Uterus (tissue), 4 donors: ENCODE results near the gene UBE2Z. TPM values are rescaled to one million over a fixed set of nuclear protein-coding genes. Genes with fewer than 3 reads are reported as not detected.
"Not testable (repeated sequence)": the region's sequence is repeated elsewhere in the genome, so short reads cannot be mapped to it uniquely, and the experiment has no call there.

ENCODE experiments used
- DNase-seq, 2 donors: peaks; one replicate each; pipeline ENCODE4 v3.0.0-alpha.2; 2019 to 2020
- H3K27ac ChIP-seq, 2 donors: fragments of 200-600 bp; sonication (generic); 1 replicate in 1 of 2; 2 replicates in 1 of 2; pipeline ENCODE4 v1.5.1; 2016 to 2018
- H3K27me3 ChIP-seq, 2 donors: fragments of 200-600 bp; sonication (generic); one replicate each; pipeline ENCODE4 v1.5.1; 2018 to 2019; ENCODE audit warnings: control low read depth in 1 of 2
- H3K36me3 ChIP-seq, 2 donors: fragments of 200-600 bp; sonication (generic); one replicate each; pipeline ENCODE4 v1.5.1; 2019; ENCODE audit warnings: control low read depth in 1 of 2
- H3K4me1 ChIP-seq, 2 donors: fragments of 200-600 bp; sonication (generic); one replicate each; pipeline ENCODE4 v1.5.1; 2018 to 2019; ENCODE audit warnings: control low read depth in 1 of 2
- H3K4me3 ChIP-seq, 2 donors: fragments of 200-600 bp; sonication (generic); 1 replicate in 1 of 2; 2 replicates in 1 of 2; pipeline ENCODE4 v1.5.1; 2018 to 2019; ENCODE audit warnings: mild to moderate bottlenecking in 1 of 2
- H3K9me3 ChIP-seq, 2 donors: fragments of 200-600 bp; sonication (generic); one replicate each; pipeline ENCODE4 v1.5.1; 2019; ENCODE audit warnings: control low read depth in 1 of 2
- CTCF ChIP-seq, 4 experiments: fragments of 200-600 bp in 2 of 4; fragments of 450-650 bp in 2 of 4; sonication (generic) in 2 of 4; IDR thresholded peaks; one replicate each; pipeline ENCODE4 v1.5.1; 2016 to 2019; ENCODE audit warnings: antibody characterized with exemption in 4 of 4, mild to moderate bottlenecking in 2 of 4, moderate library complexity in 1 of 4
- POLR2A ChIP-seq, 2 donors: fragments of 450-650 bp; IDR thresholded peaks; one replicate each; pipeline ENCODE4 v1.6.1; 2016; ENCODE audit warnings: antibody characterized with exemption in 2 of 2, mild to moderate bottlenecking in 1 of 2, moderate library complexity in 1 of 2
- intact Hi-C: fragments of 100-400 bp; cut with DNase I; formaldehyde crosslinking; loops from one replicate; pipeline ENCODE4 v1.15.1; 2023; ENCODE audit warnings: low total_unique reads
- total RNA-seq, 4 donors: library from RNA; depleted of rRNA in 3 of 4; stranded (reverse); fragments of >200 nt in 3 of 4; gene quantifications; one replicate each; pipeline versions ENCODE4 v1.1.0 to v1.2.4, GENCODE V29; 2014 to 2023
- donor health status: DM: yes; HTN: yes; CAD: no.

The UBE2Z gene
- total RNA-seq, 4 donors from 2014 or later = 25.0 to 77.9 (median 59.4) TPM

GRCh38 chr17:48933035-48933434 is 24.8 kb downstream of the UBE2Z start:
- no peaks in the 10 kb centered on the region for H3K36me3 ChIP-seq
- DNase-seq = no peak
- intact Hi-C loops = no loop called here

GRCh38 chr17:48944515-48945260 is 36.5 kb downstream of the UBE2Z start, which contains the start of gene SNF8:
Gene SNF8, minus strand, starts transcription at chr17:48944842. Its CDS starts 108 bp downstream, at chr17:48944734.
- DNase-seq = peak; percentile 84 to 89
- Histone ChIP-seq H3K27ac (peak within 1 kb of the TSS; percentile 80 to 87), H3K36me3 (no peaks in the 10 kb centered on the region), H3K27me3 (no peaks in the 10 kb centered on the region), H3K4me1 (peaks cover 0 to 3% of the 10 kb centered on the region in 2 donors), H3K4me3 (peak within 1 kb of the TSS; percentile 84 to 96), H3K9me3 (no peaks in the 10 kb centered on the region)
- TF ChIP-seq POLR2A (IDR thresholded peaks at IDR 0.05) = peak; percentile 54 to 74
- peak in 1 of 4 experiments; percentile 29 for TF ChIP-seq CTCF (IDR thresholded peaks at IDR 0.05)
- intact Hi-C loops = no loop called here

More at GRCh38 chr17:48933035-48933434, 24.8 kb downstream of the UBE2Z start:
- TF ChIP-seq POLR2A (IDR thresholded peaks at IDR 0.05) (no peak), CTCF (IDR thresholded peaks at IDR 0.05) (no peak)
- H3K27ac ChIP-seq = no peak overlapping the region
- no peaks in the 10 kb centered on the region for H3K4me1 ChIP-seq
- H3K4me3 ChIP-seq = no peak overlapping the region
- H3K9me3 ChIP-seq = no peaks in the 10 kb centered on the region
- H3K27me3 ChIP-seq = no peaks in the 10 kb centered on the region

- DNase-seq, H3K36me3 ChIP-seq, H3K9me3 ChIP-seq, H3K27me3 ChIP-seq, H3K4me1 ChIP-seq, intact Hi-C loops: not testable (repeated sequence)
- H3K4me3 ChIP-seq = peak overlapping the region; percentile 84 to 96
- peak overlapping the region; percentile 80 to 87 for H3K27ac ChIP-seq
These were observed 37.0 kb downstream of the UBE2Z start for GRCh38 chr17:48945261-48945651.

GRCh38 chr17:48951572-48951971 is 43.4 kb downstream of the UBE2Z start:
- Histone ChIP-seq H3K27me3 (peaks cover 0 to 5% of the 10 kb centered on the region in 2 donors), H3K4me1 (no peaks in the 10 kb centered on the region), H3K36me3 (no peaks in the 10 kb centered on the region), H3K4me3 (no peak overlapping the region), H3K27ac (no peak overlapping the region), H3K9me3 (no peaks in the 10 kb centered on the region)
- TF ChIP-seq CTCF (IDR thresholded peaks at IDR 0.05) (no peak), POLR2A (IDR thresholded peaks at IDR 0.05) (no peak)
- intact Hi-C loops = no loop called here
- DNase-seq = no peak

- Histone ChIP-seq H3K4me3 (no peak overlapping the region), H3K27ac (no peak overlapping the region), H3K36me3 (no peaks in the 10 kb centered on the region), H3K9me3 (no peaks in the 10 kb centered on the region), H3K4me1 (no peaks in the 10 kb centered on the region), H3K27me3 (peaks cover 0 to 5% of the 10 kb centered on the region in 2 donors)
- DNase-seq = no peak
- intact Hi-C loops = no loop called here
- TF ChIP-seq POLR2A (IDR thresholded peaks at IDR 0.05) = no peak
- TF ChIP-seq CTCF (IDR thresholded peaks at IDR 0.05) = no peak
These were observed 44.7 kb downstream of the UBE2Z start for GRCh38 chr17:48952904-48953303.
